Psoas muscle (tissue), 8 donors: ENCODE data around the gene PTPN13. TPM values are rescaled to one million over a fixed set of nuclear protein-coding genes. Genes with fewer than 3 reads are reported as not detected.

Source experiments
- ATAC-seq, 4 donors: fragments of 200-7000 bp; cut with Tn5 transposase; one replicate each; pipeline ENCODE4 v1.9.1; 2020; ENCODE audit warnings: moderate library complexity in 3 of 4, mild to moderate bottlenecking in 2 of 4
- DNase-seq, 2 donors: peaks; one replicate each; pipeline ENCODE4 v3.0.0-alpha.2; 2020
- H3K27ac ChIP-seq: fragments of 200-600 bp; one replicate; pipeline ENCODE4 v1.8.0; 2022
- H3K27me3 ChIP-seq, 3 donors: fragments of 200-600 bp in 1 of 3; one replicate each; pipeline versions ENCODE4 v1.6.1 to v1.8.0; 2013 to 2022; ENCODE audit warnings: low read length in 2 of 3, mild to moderate bottlenecking in 2 of 3, moderate library complexity in 1 of 3; ENCODE audit not compliant: insufficient read depth in 3 of 3
- H3K36me3 ChIP-seq, 2 donors: fragments of 200-600 bp in 1 of 2; one replicate each; pipeline versions ENCODE4 v1.6.1 to v1.8.0; 2013 to 2022; ENCODE audit warnings: low read depth in 1 of 2, mild to moderate bottlenecking in 1 of 2, moderate library complexity in 1 of 2; ENCODE audit not compliant: insufficient read depth in 1 of 2
- H3K4me1 ChIP-seq: fragments of 200-600 bp; one replicate; pipeline ENCODE4 v1.8.0; 2022
- H3K4me3 ChIP-seq: fragments of 200-600 bp; one replicate; pipeline ENCODE4 v1.8.0; 2022; ENCODE audit warnings: mild to moderate bottlenecking
- H3K9me3 ChIP-seq: fragments of 200-600 bp; one replicate; pipeline ENCODE4 v1.8.0; 2022
- CTCF ChIP-seq: fragments of 200-600 bp; IDR thresholded peaks from one replicate; pipeline ENCODE4 v1.8.0; 2022; ENCODE audit warnings: antibody characterized with exemption
- WGBS, 3 donors: extraction: QIAGEN DNeasy Blood & Tissue Kit; methylation state at CpG; one replicate each; pipeline versions ENCODE4 v1.1.6 to v1.1.7; 2013; 5-methylcytosine and 5-hydroxymethylcytosine counted together
- intact Hi-C, 2 donors: fragments of 100-400 bp; cut with DNase I; formaldehyde crosslinking; loops; one replicate each; pipeline versions ENCODE4 v1.11.0 to v1.14.2; 2022
- polyA plus RNA-seq, 3 donors: library from polyadenylated mRNA; stranded (reverse); fragments of 200-250 nt; gene quantifications; one replicate each; pipeline ENCODE4 v1.2.3, GENCODE V29; 2013
- total RNA-seq, 4 donors: library from RNA; stranded (reverse); fragmentation: NEBNext Ultra II Directional in 2 of 4; extraction: Animal tissue kit (Norgen Biotek cat#: 25700) in 2 of 4; gene quantifications; one replicate each; pipeline versions ENCODE4 v1.2.1 to v1.2.4, GENCODE V29; 2021 to 2023
- donor health status: healthy with polysubstance abuse.
- donor health status: DM: no; HTN: no; CAD: no; lungs with moderate emphysema.
- donor health status: Bipolar disorder and iron deficiency.
- donor health status: healthy.
- donor health status: DM: yes; HTN: yes; CAD: no.
- donor health status: DM: no; HTN: no; CAD: no.
- donor health status: DM: no; HTN: no; CAD: no.
- donor health status: DM: yes; HTN: yes; CAD: no.

PTPN13 gene
- total and polyA plus RNA-seq, 7 donors = 0.22 to 2.4 (median 0.89) TPM

GRCh38 chr4:86554646-86555045 lies 39.5 kb upstream of the PTPN13 start:
- intact Hi-C loops = no loop called here
- no peak for DNase-seq

GRCh38 chr4:86556791-86557415 lies 37.2 kb upstream of the PTPN13 start:
- H3K36me3 ChIP-seq = no peaks in the 10 kb centered on the region
- no peaks in the 10 kb centered on the region for H3K9me3 ChIP-seq
- H3K27ac ChIP-seq = no peak overlapping the region
- no peak for TF ChIP-seq CTCF
- DNase-seq (no peak), ATAC-seq (no peak)
- H3K4me1 ChIP-seq = no peaks in the 10 kb centered on the region
- peaks cover 0 to 5% (median 0%) of the 10 kb centered on the region in 3 donors for H3K27me3 ChIP-seq
- intact Hi-C loops = no loop called here
- no peak overlapping the region for H3K4me3 ChIP-seq

More at GRCh38 chr4:86554646-86555045, 39.5 kb upstream of the PTPN13 start:
- H3K27ac ChIP-seq = no peak overlapping the region
- H3K4me3 ChIP-seq = no peak overlapping the region
- H3K27me3 ChIP-seq = peaks cover 0 to 5% (median 0%) of the 10 kb centered on the region in 3 donors
- H3K9me3 ChIP-seq = no peaks in the 10 kb centered on the region
- no peaks in the 10 kb centered on the region for H3K36me3 ChIP-seq
- ATAC-seq = no peak
- H3K4me1 ChIP-seq = no peaks in the 10 kb centered on the region
- TF ChIP-seq CTCF = no peak

DNA sequence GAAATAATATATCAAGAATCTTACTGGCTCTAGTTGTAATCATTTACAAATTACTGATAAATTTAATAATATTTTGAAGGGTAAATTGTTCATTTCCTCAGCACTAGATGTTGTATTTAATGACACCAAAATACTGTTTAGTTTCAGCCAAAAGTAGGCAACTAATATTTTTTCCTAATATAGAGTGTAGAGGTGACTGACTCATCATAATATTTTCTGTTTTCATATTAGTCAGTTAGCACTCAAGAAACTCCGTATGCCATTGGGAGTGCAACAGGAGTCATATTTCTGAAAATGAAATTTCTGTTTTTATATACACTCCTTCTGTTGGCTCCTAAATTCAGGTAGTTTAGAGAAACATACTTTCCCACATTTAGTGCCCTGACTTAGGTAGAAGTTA lies 36.6 kb upstream of the PTPN13 start:
- DNase-seq (no peak), ATAC-seq (no peak)
- no peak for TF ChIP-seq CTCF
- Histone ChIP-seq H3K36me3 (no peaks in the 10 kb centered on the region), H3K9me3 (no peaks in the 10 kb centered on the region), H3K4me1 (no peaks in the 10 kb centered on the region), H3K4me3 (no peak overlapping the region), H3K27me3 (peaks cover 0 to 5% (median 0%) of the 10 kb centered on the region in 3 donors), H3K27ac (no peak overlapping the region)
- intact Hi-C loops = no loop called here
- 39 to 58% (median 50%) methylated on average over 1 of the region's 1 CpG for WGBS, 3 donors

GRCh38 chr4:86558258-86558657 lies 35.9 kb upstream of the PTPN13 start:
- intact Hi-C loops = no loop called here
- TF ChIP-seq CTCF = no peak
- Histone ChIP-seq H3K4me3 (no peak overlapping the region), H3K27ac (no peak overlapping the region), H3K36me3 (no peaks in the 10 kb centered on the region), H3K4me1 (no peaks in the 10 kb centered on the region), H3K27me3 (peaks cover 0 to 5% (median 0%) of the 10 kb centered on the region in 3 donors), H3K9me3 (no peaks in the 10 kb centered on the region)
- DNase-seq (no peak), ATAC-seq (no peak)
- whole genome bisulfite sequencing, 3 donors = 84 to 86% (median 85%) methylated on average over 5 of the region's 5 CpGs

GRCh38 chr4:86558797-86559196 lies 35.3 kb upstream of the PTPN13 start:
- Histone ChIP-seq H3K4me1 (no peaks in the 10 kb centered on the region), H3K27me3 (peaks cover 0 to 5% (median 0%) of the 10 kb centered on the region in 3 donors), H3K4me3 (no peak overlapping the region), H3K36me3 (no peaks in the 10 kb centered on the region), H3K27ac (no peak overlapping the region), H3K9me3 (no peaks in the 10 kb centered on the region)
- TF ChIP-seq CTCF = no peak
- intact Hi-C loops = no loop called here
- WGBS, 3 donors = 84 to 95% (median 93%) methylated on average over 1 of the region's 1 CpG
- DNase-seq = no peak
- ATAC-seq = no peak
